Erythroblast (primary cell): ENCODE data around the gene DIAPH3.

Experiments
- DNase-seq, 2 experiments: peaks; one replicate each; lab custom pipeline; 2025; lab: John Stamatoyannopoulos, UW
- GATA1 ChIP-seq: IDR thresholded peaks from 2 replicates; pipeline ENCODE4 v1.6.1; 2011; ENCODE audit warnings: low read depth, mild to moderate bottlenecking, control low read depth, low read length, moderate library complexity
- POLR2A ChIP-seq: IDR thresholded peaks from 2 replicates; pipeline ENCODE4 v1.6.1; 2011; ENCODE audit warnings: mild to moderate bottlenecking, low read length

The DIAPH3 gene

GRCh38 chr13:60009300-60010253 lies 154.2 kb downstream of the DIAPH3 start:
- DNase-seq: peak; percentile 88 to 89
- no peak for TF ChIP-seq GATA1
- no peak for TF ChIP-seq POLR2A

- DNase-seq: no peak
- TF ChIP-seq POLR2A: no peak
- TF ChIP-seq GATA1: no peak
Measured at GRCh38 chr13:60001889-60002288, 161.8 kb downstream of the DIAPH3 start.

- TF ChIP-seq GATA1: no peak
- no peak for TF ChIP-seq POLR2A
Measured at GRCh38 chr13:60000976-60001375, 162.8 kb downstream of the DIAPH3 start.

GRCh38 chr13:60000081-60000480 lies 163.6 kb downstream of the DIAPH3 start:
- no peak for DNase-seq
- TF ChIP-seq GATA1 (no peak), POLR2A (no peak)

More at GRCh38 chr13:60000976-60001375, 162.8 kb downstream of the DIAPH3 start:
- no peak for DNase-seq

- no peak for DNase-seq
- TF ChIP-seq POLR2A (no peak), GATA1 (no peak)
Measured at GRCh38 chr13:59997976-59998375, 165.8 kb downstream of the DIAPH3 start.

GRCh38 chr13:59996461-59996980 lies 167.2 kb downstream of the DIAPH3 start:
- TF ChIP-seq POLR2A (no peak), GATA1 (no peak)

GRCh38 chr13:59991395-59991794 lies 172.3 kb downstream of the DIAPH3 start:
- TF ChIP-seq GATA1 (no peak), POLR2A (no peak)

More at GRCh38 chr13:59996461-59996980, 167.2 kb downstream of the DIAPH3 start:
- no peak for DNase-seq

GRCh38 chr13:59982631-59983382 lies 180.9 kb downstream of the DIAPH3 start:
- peak; percentile 21 to 28 for DNase-seq
- no peak for TF ChIP-seq GATA1
- no peak for TF ChIP-seq POLR2A

More at GRCh38 chr13:59991395-59991794, 172.3 kb downstream of the DIAPH3 start:
- no peak for DNase-seq

GRCh38 chr13:59979589-59979988 lies 184.1 kb downstream of the DIAPH3 start:
- no peak for DNase-seq
- no peak for TF ChIP-seq GATA1
- TF ChIP-seq POLR2A: no peak

GRCh38 chr13:59978862-59979261 lies 184.9 kb downstream of the DIAPH3 start:
- TF ChIP-seq POLR2A (no peak), GATA1 (no peak)
- no peak for DNase-seq

- TF ChIP-seq POLR2A: no peak
- TF ChIP-seq GATA1: no peak
- no peak for DNase-seq
Measured at GRCh38 chr13:59976856-59977255, 186.9 kb downstream of the DIAPH3 start.

GRCh38 chr13:59975807-59976435 lies 187.8 kb downstream of the DIAPH3 start:
- TF ChIP-seq GATA1 (no peak), POLR2A (no peak)
- DNase-seq: no peak

- DNase-seq: no peak
- TF ChIP-seq POLR2A (no peak), GATA1 (no peak)
Measured at GRCh38 chr13:59970847-59971246, 192.9 kb downstream of the DIAPH3 start.
